Body of pancreas (tissue), 4 donors: ENCODE measurements around the gene OR6X1.

ENCODE experiments used
- CTCF ChIP-seq, 7 experiments: fragments of 450-650 bp in 4 of 7; fragments of 200-600 bp in 3 of 7; sonication (generic) in 3 of 7; IDR thresholded peaks; one replicate each; pipeline ENCODE4 v1.5.1; 2016 to 2019; ENCODE audit warnings: antibody characterized with exemption in 7 of 7
- POLR2A ChIP-seq, 3 donors: fragments of 450-650 bp; IDR thresholded peaks; one replicate each; pipeline ENCODE4 v1.6.1; 2016; ENCODE audit warnings: antibody characterized with exemption in 3 of 3, mild to moderate bottlenecking in 2 of 3

DNA sequence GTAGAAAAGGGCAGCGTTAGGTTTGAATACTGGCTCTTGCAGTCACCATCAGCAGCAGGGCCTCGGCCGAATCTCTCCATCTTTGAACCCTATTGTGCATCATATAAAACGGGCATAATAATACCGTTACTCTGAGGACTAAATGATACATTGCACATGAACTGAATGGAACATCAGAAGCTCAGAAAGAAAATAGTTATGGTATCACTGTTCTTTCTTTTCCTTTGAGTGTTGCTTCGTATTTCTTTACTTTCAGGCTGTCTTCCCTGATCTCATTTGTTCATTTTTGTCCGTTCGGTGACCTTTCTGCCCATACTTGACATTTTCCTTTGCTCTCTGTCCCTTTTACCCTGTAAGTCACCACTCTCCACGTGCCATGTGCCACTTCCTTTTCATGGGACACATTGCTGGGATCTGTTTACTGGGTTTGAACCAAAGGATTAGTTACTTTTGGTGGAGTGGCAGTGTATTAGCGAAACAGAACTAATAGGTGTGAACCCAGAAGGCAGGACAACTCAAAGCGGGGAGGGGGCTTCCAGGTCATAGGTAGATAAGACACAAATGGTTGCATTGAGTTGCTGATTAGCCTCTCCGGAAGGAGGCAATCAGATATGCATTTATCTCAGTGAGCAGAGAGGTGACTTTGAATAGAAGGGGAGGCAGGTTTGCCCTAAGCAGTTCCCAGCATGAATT, 12.1 kb downstream of the OR6X1 start:
- no peak for TF ChIP-seq POLR2A (IDR thresholded peaks at IDR 0.05)
- TF ChIP-seq CTCF (IDR thresholded peaks at IDR 0.05), result no peak
